IgD-negative memory B cell (primary cell): ENCODE data around the gene TNFSF12. TPM values are rescaled to one million over a fixed set of nuclear protein-coding genes. Genes with fewer than 3 reads are reported as not detected.

Source experiments
- H3K27ac Mint-ChIP-seq, 3 donors: one replicate each; pipeline ENCODE4 v1.8.0; 2020 to 2022; ENCODE audit warnings: mild to moderate bottlenecking in 3 of 3, mixed read lengths in 3 of 3, moderate library complexity in 1 of 3
- H3K27me3 Mint-ChIP-seq: one replicate; pipeline ENCODE4 v1.8.0; 2021; ENCODE audit warnings: mixed read lengths
- H3K36me3 Mint-ChIP-seq: one replicate; pipeline ENCODE4 v1.8.0; 2020; ENCODE audit warnings: mild to moderate bottlenecking, mixed read lengths
- H3K4me1 Mint-ChIP-seq, 3 donors: one replicate each; pipeline ENCODE4 v1.8.0; 2020 to 2022; ENCODE audit warnings: mixed read lengths in 3 of 3, mild to moderate bottlenecking in 1 of 3
- H3K4me3 Mint-ChIP-seq, 4 donors: one replicate each; pipeline ENCODE4 v1.8.0; 2020 to 2022; ENCODE audit warnings: mild to moderate bottlenecking in 4 of 4, mixed read lengths in 4 of 4, moderate library complexity in 3 of 4
- H3K9me3 Mint-ChIP-seq, 3 donors: one replicate each; pipeline ENCODE4 v1.8.0; 2020 to 2021; ENCODE audit warnings: mixed read lengths in 3 of 3, mild to moderate bottlenecking in 1 of 3
- polyA plus RNA-seq: library from polyadenylated mRNA; unstranded; fragments of 300-500 nt; fragmentation: Illumina TruSeq; gene quantifications from one replicate; pipeline ENCODE4 v1.2.3, GENCODE V29; 2021

The TNFSF12 gene
- 45.1 TPM for polyA plus RNA-seq

DNA sequence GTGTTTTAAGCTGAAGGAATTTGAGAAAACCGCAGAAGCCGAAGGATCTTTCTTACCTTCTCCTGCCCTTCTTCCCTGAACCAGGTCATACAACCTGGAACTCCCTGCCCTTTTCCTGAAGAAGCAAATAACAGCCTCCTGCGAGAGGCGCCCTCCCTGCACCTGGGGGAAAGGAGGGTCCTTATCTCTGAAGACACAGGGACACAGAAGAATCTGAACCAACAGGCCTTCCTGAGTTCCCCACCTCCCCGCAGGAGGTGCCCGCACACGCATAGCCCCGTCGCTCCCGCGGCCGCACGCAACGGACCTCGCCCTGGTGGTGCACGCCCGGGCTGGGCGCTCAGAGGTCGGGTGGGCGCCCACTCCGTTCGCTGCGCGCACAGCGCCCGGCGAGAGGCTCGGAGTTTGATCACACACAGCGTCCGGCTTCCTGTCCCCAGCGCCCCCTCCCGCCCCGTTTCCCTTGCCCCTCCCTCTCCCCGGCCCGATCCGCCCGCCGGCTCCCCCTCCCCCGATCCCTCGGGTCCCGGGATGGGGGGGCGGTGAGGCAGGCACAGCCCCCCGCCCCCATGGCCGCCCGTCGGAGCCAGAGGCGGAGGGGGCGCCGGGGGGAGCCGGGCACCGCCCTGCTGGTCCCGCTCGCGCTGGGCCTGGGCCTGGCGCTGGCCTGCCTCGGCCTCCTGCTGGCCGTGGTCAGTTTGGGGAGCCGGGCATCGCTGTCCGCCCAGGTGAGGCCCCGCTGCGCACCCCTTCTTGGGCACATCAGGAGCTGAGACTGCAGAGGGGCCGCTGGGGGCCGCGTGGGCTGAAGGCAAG lies at the start of gene TNFSF12:
TNFSF12 (plus strand) TSS at position 474 of the 816 bp plus-strand sequence; CDS start at position 570, 96 bp downstream.
- Mint-ChIP-seq H3K9me3 (no peaks in the 10 kb centered on the region), H3K36me3 (peaks cover 2% of the 10 kb centered on the region), H3K4me3 (peak within 1 kb of the TSS; percentile 81 to 93 (median 88)), H3K27ac (peak within 1 kb of the TSS; percentile 54 to 88 (median 86)), H3K27me3 (no peaks in the 10 kb centered on the region), H3K4me1 (peaks cover 13 to 36% (median 28%) of the 10 kb centered on the region in 3 donors)

DNA sequence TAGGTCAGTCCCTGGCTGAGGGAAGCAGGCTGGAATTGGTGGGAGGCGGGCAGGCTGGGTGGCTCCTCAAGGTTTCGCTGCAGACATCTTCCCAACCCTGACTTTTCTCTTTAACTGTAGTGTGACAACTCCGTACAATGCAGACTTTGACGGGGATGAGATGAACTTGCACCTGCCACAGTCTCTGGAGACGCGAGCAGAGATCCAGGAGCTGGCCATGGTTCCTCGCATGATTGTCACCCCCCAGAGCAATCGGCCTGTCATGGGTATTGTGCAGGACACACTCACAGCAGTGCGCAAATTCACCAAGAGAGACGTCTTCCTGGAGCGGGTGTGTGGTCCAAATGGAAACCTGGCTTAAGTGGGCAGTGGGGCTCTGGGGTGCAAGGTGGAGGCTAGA lies 49.7 kb upstream of the TNFSF12 start:
- no peaks in the 10 kb centered on the region for H3K27me3 Mint-ChIP-seq
- peak overlapping the region in 1 of 4 donors; percentile 34 for H3K4me3 Mint-ChIP-seq
- H3K27ac Mint-ChIP-seq = no peak overlapping the region
- peaks cover 0 to 2% (median 0%) of the 10 kb centered on the region in 3 donors for H3K4me1 Mint-ChIP-seq
- peaks cover 9% of the 10 kb centered on the region for H3K36me3 Mint-ChIP-seq
- H3K9me3 Mint-ChIP-seq = no peaks in the 10 kb centered on the region

DNA sequence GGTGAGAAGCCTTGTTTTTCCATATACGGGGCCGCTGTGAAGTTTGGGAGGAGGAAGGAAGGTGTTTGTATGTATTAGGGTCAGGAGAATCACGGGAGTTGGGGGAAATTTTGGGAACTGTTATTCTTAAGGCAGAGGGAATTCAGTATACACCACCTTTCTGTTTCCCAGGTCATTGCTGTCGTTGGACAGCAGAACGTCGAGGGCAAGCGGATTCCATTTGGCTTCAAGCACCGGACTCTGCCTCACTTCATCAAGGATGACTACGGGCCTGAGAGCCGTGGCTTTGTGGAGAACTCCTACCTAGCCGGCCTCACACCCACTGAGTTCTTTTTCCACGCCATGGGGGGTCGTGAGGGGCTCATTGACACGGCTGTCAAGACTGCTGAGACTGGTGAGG lies 47.1 kb upstream of the TNFSF12 start:
- no peaks in the 10 kb centered on the region for H3K4me1 Mint-ChIP-seq
- H3K4me3 Mint-ChIP-seq = no peak overlapping the region
- no peaks in the 10 kb centered on the region for H3K9me3 Mint-ChIP-seq
- no peaks in the 10 kb centered on the region for H3K27me3 Mint-ChIP-seq
- peaks cover 8% of the 10 kb centered on the region for H3K36me3 Mint-ChIP-seq
- peak overlapping the region in 2 of 3 donors; percentile 64 to 67 for H3K27ac Mint-ChIP-seq

- Mint-ChIP-seq H3K27ac (peak overlapping the region in 1 of 3 donors; percentile 67), H3K27me3 (no peaks in the 10 kb centered on the region)
Observed at GRCh38 chr17:7502171-7502847, 46.5 kb upstream of the TNFSF12 start.

GRCh38 chr17:7502987-7503386 lies 45.9 kb upstream of the TNFSF12 start:
- H3K27ac Mint-ChIP-seq = no peak overlapping the region

More at GRCh38 chr17:7502171-7502847, 46.5 kb upstream of the TNFSF12 start:
- Mint-ChIP-seq H3K4me1 (no peaks in the 10 kb centered on the region), H3K36me3 (peaks cover 10% of the 10 kb centered on the region), H3K9me3 (no peaks in the 10 kb centered on the region), H3K4me3 (no peak overlapping the region)

GRCh38 chr17:7503521-7503920 lies 45.3 kb upstream of the TNFSF12 start:
- Mint-ChIP-seq H3K36me3 (peaks cover 10% of the 10 kb centered on the region), H3K27me3 (no peaks in the 10 kb centered on the region), H3K4me3 (no peak overlapping the region)

More at GRCh38 chr17:7502987-7503386, 45.9 kb upstream of the TNFSF12 start:
- Mint-ChIP-seq H3K4me3 (no peak overlapping the region), H3K4me1 (no peaks in the 10 kb centered on the region), H3K36me3 (peaks cover 10% of the 10 kb centered on the region), H3K27me3 (no peaks in the 10 kb centered on the region), H3K9me3 (no peaks in the 10 kb centered on the region)

DNA sequence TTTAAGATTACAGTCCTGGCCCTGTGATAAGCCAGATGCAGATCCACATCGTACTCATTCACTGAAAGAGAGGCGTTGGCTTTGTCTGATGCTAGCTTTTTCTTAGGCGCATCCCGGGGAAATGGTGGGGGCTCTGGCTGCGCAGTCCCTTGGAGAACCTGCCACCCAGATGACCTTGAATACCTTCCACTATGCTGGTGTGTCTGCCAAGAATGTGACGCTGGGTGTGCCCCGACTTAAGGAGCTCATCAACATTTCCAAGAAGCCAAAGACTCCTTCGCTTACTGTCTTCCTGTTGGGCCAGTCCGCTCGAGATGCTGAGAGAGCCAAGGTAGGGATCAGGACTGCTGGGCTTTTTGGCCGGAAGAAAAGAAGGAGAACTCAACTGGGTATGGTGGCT lies 40.7 kb upstream of the TNFSF12 start:
- no peaks in the 10 kb centered on the region for H3K9me3 Mint-ChIP-seq
- peaks cover 9% of the 10 kb centered on the region for H3K36me3 Mint-ChIP-seq
- H3K4me3 Mint-ChIP-seq = no peak overlapping the region
- H3K27me3 Mint-ChIP-seq = no peaks in the 10 kb centered on the region
- H3K27ac Mint-ChIP-seq = peak overlapping the region in 1 of 3 donors; percentile 50
- no peaks in the 10 kb centered on the region for H3K4me1 Mint-ChIP-seq

More at GRCh38 chr17:7503521-7503920, 45.3 kb upstream of the TNFSF12 start:
- Mint-ChIP-seq H3K27ac (no peak overlapping the region), H3K9me3 (no peaks in the 10 kb centered on the region), H3K4me1 (no peaks in the 10 kb centered on the region)

GRCh38 chr17:7508846-7509245 lies 40.0 kb upstream of the TNFSF12 start:
- Mint-ChIP-seq H3K9me3 (no peaks in the 10 kb centered on the region), H3K27me3 (no peaks in the 10 kb centered on the region), H3K36me3 (peaks cover 7% of the 10 kb centered on the region), H3K4me1 (no peaks in the 10 kb centered on the region), H3K27ac (no peak overlapping the region), H3K4me3 (no peak overlapping the region)

GRCh38 chr17:7509937-7510336 lies 38.9 kb upstream of the TNFSF12 start:
- Mint-ChIP-seq H3K36me3 (peaks cover 5% of the 10 kb centered on the region), H3K4me3 (no peak overlapping the region), H3K27me3 (no peaks in the 10 kb centered on the region), H3K9me3 (no peaks in the 10 kb centered on the region), H3K27ac (no peak overlapping the region), H3K4me1 (no peaks in the 10 kb centered on the region)

DNA sequence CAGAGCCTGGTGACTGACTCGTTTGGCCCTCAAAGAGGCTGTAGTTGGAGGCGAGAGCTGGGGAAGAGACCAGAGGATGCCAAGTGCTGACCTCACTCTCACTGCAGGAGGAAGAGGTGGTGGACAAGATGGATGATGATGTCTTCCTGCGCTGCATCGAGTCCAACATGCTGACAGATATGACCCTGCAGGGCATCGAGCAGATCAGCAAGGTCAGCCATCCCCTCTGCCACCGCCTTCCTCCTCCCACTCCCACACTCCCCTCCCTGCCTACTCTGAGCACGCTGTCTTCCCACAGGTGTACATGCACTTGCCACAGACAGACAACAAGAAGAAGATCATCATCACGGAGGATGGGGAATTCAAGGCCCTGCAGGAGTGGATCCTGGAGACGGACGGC lies 37.8 kb upstream of the TNFSF12 start:
- Mint-ChIP-seq H3K4me1 (no peaks in the 10 kb centered on the region), H3K4me3 (peak overlapping the region in 1 of 4 donors; percentile 54), H3K27ac (peak overlapping the region in 1 of 3 donors; percentile 42), H3K36me3 (peaks cover 5% of the 10 kb centered on the region), H3K9me3 (no peaks in the 10 kb centered on the region), H3K27me3 (no peaks in the 10 kb centered on the region)

DNA sequence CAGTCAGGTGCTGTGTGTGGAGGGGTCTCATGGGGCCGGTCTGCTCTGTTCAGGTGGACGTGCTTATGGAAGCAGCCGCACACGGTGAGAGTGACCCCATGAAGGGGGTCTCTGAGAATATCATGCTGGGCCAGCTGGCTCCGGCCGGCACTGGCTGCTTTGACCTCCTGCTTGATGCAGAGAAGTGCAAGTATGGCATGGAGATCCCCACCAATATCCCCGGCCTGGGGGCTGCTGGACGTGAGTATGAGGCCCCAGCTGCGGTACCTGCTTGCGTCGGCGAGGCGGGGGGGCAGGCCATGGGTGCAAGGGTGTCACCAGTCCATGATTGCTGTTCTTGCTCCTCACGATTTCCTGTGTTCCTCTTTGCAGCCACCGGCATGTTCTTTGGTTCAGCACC lies 36.8 kb upstream of the TNFSF12 start:
- Mint-ChIP-seq H3K27ac (no peak overlapping the region), H3K27me3 (no peaks in the 10 kb centered on the region), H3K36me3 (peaks cover 3% of the 10 kb centered on the region), H3K4me1 (no peaks in the 10 kb centered on the region), H3K4me3 (no peak overlapping the region), H3K9me3 (no peaks in the 10 kb centered on the region)

GRCh38 chr17:7512824-7513540 lies 35.9 kb upstream of the TNFSF12 start:
- Mint-ChIP-seq H3K36me3 (peaks cover 3% of the 10 kb centered on the region), H3K27ac (no peak overlapping the region), H3K4me1 (no peaks in the 10 kb centered on the region), H3K27me3 (no peaks in the 10 kb centered on the region), H3K9me3 (no peaks in the 10 kb centered on the region), H3K4me3 (peak overlapping the region in 1 of 4 donors; percentile 33)

GRCh38 chr17:7513850-7514419 lies 34.9 kb upstream of the TNFSF12 start:
- H3K27ac Mint-ChIP-seq = no peak overlapping the region

GRCh38 chr17:7515911-7516610 lies 32.8 kb upstream of the TNFSF12 start:
- Mint-ChIP-seq H3K9me3 (no peaks in the 10 kb centered on the region), H3K27me3 (no peaks in the 10 kb centered on the region), H3K36me3 (peaks cover 2% of the 10 kb centered on the region), H3K4me1 (no peaks in the 10 kb centered on the region), H3K4me3 (no peak overlapping the region), H3K27ac (no peak overlapping the region)

More at GRCh38 chr17:7513850-7514419, 34.9 kb upstream of the TNFSF12 start:
- H3K36me3 Mint-ChIP-seq = peaks cover 3% of the 10 kb centered on the region
- H3K4me1 Mint-ChIP-seq = no peaks in the 10 kb centered on the region
- no peaks in the 10 kb centered on the region for H3K27me3 Mint-ChIP-seq
- H3K9me3 Mint-ChIP-seq = no peaks in the 10 kb centered on the region
- H3K4me3 Mint-ChIP-seq = no peak overlapping the region
